Measurements from ENCODE around the gene ERGIC1.
"Not testable (repeated sequence)": the region's sequence is repeated elsewhere in the genome, so short reads cannot be mapped to it uniquely, and the experiment has no call there.

ERGIC1 gene

DNA sequence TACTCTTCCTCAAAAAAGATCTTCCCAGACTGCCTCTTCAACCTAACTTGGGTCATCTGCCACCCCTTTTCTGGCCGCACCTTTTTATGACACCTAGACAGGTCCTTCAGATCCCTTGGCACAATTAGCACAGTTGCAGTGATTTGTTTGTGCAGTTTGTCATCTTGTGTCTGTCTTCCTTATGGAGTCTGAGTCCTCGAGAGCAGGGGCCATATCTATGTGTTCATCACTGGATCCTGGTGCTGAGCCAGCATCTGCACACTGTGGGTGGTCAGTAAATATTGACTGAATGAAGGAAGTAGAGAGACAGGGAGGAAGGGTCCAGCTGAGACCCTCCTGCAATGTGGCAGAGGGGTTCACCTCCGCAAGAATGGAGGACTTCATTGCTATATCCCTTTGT lies 14.4 kb downstream of the ERGIC1 start:
- no peak for DNase-seq (ENCODE audit: low read depth)

DNA sequence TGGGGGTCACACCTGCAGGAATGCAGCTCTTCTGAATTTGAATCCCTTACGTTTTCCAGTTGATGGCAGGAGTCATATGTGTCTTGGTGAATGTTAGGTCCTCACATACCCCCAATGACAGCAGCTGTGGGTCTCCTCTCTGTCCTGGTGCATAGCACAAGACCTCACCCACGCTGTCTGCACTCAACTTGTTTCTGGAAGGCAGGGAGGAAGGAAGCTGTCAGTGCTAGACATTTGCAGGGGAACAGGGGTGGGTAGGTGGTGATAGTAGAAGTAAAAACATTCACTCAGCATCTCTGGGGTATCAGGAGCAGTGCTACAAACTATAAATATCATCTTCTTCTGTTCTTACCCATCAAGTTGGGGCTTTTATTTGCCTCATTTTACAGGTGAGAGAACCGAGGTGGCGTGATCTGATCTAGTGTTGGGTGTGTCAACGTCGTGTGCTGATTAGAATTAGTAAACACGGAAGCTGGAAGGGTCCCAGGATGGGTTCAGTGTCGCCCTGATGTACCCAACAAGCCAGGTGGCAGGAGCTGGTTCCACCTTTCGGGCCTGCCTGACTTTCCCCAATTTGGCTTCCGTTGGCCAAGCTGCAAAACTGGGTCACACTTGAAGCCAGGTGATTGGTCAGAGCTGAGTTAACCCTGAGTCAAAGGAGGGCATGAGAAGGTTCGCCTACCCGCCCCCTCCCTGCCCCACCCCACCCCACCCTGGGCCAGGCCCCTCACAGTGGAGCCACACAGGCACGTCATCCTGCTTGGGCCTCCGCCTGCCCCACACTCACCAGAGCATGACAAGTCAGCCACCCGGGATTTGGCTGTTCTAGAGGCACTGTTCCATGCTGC lies 15.8 kb downstream of the ERGIC1 start:
- DNase-seq (ENCODE audit: low read depth), result no peak

DNA sequence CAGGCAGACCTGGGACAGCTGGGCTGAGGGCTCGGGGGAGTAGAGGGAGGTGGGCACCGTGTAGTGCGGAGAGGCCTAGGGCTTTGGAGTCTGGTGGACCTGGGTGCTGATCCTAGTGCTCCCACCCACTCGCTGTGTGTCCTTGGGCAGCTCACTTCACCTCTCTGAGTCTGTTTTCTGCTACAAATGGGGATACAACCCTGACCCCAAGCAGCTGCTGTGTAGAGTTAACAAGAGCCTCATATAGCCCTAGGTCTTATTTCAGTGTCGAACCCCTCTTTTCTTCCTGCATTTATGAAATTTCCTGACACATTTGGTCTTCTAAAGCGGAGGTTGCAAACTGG lies 16.4 kb downstream of the ERGIC1 start:
- DNase-seq (ENCODE audit: low read depth), result no peak

DNA sequence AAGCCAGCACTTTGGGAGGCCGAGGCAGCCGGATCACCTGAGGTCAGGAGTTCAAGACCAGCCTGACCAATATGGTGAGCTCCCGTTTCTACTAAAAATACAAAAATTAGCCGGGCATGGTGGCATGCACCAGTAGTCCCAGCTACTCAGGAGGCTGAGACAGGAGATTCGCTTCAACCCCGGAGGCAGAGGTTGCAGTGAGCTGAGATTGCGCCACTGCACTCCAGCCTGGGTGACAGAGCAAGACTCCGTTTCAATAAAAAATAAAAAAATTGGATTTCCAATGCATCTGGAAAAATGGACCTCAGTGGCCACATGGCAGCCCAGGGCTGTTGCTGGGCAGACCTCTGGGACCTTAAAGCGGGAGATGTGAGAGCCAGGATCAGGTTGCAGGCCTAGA lies 17.2 kb downstream of the ERGIC1 start:
- DNase-seq (ENCODE audit: low read depth), result not testable (repeated sequence)

DNA sequence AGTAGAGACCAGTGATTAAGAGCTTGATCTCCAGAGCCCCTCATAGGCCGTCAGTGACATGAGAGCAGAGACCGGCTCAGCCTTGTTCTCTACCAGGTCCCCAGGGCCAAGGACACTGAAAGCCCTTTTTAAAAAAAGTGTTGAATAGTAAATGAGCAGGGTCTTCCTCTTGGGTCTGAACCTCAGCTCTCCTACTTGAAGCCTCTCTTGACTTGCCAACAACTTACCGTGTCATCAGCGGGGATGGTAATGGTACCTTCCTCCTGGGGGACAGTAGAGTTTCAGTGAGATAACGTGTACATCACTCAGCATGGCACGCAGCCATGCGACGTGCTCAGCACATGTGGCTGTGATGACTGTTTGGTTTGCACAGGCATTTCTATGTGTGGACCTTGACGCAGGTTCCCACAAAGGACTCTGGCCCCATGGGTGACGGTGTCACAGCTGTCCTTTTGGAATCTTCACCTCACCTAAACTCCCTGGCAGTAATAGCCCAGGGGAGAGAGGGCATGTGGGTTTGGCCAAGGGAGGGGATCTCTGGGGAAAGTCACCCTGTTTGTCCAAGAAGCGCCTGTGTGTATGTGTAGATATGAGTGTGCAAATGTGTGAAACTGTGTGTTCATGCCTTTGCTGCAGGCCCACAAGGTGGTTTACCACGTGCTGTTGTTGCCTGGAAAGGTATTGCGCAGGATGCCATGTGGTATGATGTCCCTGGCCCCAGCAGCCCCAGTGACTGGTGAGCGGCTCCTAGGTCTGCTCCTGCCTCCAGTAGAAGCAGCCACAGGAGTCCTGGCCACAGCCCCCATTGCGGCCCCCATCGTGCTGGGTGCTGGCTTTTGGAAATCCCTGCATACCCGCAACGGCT lies 18.7 kb downstream of the ERGIC1 start:
- no peak for DNase-seq (ENCODE audit: low read depth)

DNA sequence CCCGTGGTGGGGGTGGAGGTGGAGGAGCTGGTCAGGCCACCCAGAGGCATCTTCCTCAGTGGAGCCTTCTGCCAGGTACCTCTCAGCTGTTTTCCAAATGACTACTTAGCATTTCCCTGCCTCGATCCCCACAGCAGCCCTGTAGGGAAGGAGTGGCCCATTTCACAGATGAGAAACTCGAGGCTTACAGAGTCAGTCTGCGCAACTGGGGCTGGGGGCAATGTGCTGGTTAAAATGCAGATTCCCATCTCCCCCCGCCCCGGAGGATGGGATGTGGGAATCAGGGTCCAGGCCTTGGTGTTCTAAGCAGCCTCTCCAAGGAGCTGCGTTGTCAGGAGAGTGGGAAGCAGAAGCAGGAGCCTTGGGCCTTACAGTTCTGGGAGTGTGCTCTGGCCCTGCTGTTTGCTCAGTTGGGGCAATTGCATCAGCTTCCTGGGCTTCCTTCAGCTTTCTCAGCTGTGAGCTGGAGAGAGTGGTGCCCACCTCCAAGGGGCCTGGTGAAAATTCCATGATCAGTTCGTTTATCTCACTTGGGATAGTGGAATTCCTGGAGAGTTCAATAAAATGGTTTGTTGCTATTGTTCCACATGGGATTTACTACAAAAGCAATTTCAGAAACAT lies 19.4 kb downstream of the ERGIC1 start:
- DNase-seq (ENCODE audit: low read depth), result no peak

DNA sequence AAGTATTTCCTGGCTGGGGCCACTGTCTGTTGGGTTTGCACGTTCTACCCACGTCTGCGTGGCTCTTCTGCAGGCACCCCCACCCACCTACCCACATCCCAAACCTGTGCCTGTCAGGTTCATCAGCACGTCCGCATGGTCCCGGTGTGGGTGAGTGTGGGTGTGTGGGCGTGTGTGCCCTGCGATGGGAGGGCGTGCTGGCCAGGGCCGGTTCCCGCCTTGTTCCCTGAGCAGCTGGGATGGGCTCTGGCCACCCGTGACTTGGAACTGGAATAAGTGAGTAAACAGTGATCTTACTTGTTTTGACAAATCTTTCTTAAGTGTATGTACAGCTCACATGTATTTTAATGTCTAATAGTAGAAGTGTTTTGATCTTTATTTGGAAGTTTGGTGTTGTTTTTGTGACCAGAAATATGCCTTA lies 20.4 kb downstream of the ERGIC1 start:
- DNase-seq (ENCODE audit: low read depth), result no peak

DNA sequence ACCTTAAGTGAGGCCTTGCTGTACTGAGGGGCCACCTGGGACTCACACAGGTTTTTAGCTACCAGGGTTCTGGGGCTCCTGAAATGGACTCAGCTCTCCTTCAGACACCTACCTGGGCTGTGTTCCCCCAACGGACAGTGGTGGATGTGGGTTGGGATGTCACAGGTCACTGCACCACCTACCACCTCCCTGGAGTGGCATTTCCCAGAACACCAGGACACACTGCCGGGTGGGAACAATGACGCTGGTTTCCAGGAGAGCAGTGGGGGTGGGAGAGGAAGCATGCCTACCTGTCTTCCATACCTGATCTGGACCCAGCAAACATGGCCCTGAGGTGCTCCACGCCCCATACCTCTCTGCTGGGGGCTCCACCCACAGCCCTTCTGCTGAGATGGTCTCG lies 20.9 kb downstream of the ERGIC1 start:
- no peak for DNase-seq (ENCODE audit: low read depth)

DNA sequence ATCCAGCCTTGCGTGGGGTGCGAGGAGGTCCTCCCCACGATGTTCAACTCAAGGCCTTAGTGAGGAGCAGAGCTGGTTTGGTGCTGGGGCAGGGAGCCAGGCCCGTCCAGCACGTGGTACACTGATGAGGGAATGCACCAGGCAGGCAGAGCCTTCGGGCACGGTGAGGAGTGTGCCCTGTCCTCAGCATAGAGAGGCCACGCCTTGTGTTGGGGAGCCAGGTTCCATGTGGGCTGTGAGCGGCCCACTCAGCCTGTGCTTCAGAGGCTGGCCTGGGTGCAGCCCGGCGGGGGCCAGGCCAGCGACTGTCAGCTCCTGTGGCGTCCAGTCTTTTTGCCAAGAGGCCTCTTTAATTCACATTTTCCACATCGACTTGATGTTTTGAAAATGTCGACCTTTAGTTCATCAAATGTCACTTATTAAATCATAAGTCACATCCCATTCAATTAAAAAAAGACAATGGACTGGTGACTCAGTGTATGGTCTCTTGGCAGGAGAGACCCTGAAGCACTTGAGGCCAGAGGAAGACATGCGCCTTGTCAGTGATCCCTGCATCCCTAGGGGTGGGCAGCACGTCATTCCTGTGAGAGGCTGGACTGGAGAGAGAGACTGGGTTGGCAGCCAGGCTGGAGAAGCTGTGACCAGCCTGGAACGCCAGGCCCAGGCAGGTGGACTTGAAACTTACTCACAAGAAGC lies 21.7 kb downstream of the ERGIC1 start:
- DNase-seq (ENCODE audit: low read depth), result no peak

DNA sequence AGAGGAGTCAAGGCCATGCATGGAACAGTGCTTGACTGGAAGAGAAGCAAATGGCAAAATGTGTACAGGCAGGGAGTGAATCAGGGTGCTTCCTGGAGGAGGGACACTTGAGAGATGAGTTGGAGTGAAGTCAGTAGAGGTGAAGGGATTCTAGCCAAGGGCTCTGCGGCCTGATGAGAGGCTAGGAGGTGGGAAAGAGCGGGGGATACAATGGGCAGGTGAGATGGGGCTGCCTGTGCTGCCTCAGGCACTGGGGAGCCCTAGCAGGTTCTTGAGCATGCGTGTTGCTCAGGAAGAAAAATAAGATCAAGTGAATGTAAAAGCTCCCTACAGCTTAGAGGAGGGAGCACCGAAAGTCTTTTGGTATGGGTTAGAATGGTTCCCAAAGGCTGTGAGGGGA lies 22.3 kb downstream of the ERGIC1 start:
- DNase-seq (ENCODE audit: low read depth), result no peak

DNA sequence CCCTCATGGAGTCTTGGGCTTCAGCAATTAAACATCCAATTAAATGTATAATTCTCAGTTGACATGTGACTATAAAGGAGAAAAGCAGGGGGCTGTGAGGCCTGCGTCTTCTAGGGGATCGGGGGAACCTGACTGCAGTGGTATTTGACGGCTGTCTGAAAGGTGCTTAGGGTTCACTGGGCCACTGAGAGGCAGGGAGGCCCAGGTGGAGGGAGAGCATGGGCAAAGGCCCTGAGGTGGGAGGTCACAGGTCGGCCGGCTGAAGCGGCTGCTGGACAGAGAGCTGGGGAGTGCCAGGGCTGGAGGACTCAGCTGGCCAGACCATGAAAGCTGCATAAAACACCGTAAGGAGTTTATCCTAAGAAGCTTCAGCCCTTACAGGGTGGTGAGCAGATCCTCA lies 23.9 kb downstream of the ERGIC1 start:
- no peak for DNase-seq (ENCODE audit: low read depth)

DNA sequence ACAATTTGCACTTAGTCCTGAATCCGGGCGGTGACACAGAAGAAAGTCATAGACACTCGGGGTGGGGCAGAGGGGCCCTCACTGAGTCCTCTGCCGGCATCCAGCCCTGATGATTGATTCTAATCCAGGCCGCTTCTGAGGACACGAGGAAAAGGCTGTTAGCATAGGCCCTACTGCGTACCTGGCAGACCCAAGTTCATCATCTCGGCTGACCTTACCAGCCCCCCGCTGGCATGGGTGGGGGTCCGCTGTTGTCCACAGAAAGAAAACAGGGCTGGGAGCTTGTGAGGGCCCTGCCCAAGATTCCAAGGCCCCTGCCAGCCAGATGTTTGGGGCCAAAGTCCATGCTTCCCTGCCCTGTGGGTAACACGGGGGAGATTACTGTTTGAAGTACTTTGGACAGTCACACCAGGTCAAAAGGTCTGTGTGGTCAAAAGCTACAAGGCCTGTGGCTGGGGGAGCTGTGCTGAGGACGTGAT lies 24.5 kb downstream of the ERGIC1 start:
- no peak for DNase-seq (ENCODE audit: low read depth)

DNA sequence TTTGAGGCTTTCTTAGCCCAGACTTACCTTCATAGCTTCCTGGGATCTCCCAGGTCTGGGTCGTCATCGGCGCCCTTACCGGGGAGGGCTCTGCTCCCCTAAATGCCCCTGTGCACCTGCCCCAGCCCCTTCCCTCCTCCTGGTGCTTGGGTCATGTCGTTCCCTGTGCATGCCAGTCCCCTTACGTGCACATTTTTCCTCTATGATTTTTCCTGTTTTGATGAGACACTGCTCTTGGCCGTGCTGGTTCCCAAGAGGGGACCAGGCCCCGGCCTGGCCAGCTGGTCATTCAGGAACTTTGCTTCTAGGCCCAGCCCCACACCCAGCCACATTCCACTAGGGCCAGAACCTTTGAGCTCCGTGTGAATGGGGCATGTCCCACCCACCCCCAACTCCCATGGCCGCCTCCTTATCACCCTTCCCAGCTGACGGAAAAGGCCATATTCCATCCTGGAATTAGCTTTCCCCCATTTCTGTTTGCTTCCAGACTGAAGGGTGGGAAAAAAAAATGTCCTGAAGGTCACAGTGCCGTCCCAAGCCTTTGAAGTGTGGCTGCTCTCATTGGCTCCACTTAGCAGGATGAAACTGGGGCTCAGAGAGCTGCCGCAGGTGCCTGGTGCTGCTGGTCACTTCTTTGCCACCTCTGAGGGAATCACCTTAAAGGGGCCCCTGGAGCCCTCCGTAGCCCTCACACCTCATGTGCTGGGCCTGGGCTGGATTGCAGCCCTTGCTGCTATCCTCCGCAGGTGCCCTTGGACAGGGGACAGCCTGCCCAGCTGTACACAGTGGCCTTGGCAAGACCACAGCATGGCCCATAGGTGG lies 25.1 kb downstream of the ERGIC1 start:
- DNase-seq (ENCODE audit: low read depth), result no peak

DNA sequence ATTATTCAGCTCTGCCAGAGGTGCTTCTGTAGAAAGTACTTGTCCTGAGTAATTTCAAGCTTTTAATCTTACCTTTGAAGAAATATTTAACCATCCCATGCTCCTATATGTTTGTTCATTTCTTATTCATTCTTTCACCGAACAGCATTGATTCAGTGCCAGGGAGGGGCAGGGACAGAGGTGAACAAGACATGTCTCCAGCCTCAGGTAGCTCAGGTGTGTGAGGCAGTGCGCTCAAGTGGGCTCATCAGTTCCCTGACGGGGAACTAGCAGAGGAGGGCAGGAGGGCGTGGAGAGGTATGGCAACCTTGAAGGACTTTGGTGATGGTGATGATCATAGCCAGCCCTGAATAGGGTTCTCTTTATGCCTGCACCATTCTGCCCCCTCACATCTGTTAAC lies 25.9 kb downstream of the ERGIC1 start:
- no peak for DNase-seq (ENCODE audit: low read depth)

DNA sequence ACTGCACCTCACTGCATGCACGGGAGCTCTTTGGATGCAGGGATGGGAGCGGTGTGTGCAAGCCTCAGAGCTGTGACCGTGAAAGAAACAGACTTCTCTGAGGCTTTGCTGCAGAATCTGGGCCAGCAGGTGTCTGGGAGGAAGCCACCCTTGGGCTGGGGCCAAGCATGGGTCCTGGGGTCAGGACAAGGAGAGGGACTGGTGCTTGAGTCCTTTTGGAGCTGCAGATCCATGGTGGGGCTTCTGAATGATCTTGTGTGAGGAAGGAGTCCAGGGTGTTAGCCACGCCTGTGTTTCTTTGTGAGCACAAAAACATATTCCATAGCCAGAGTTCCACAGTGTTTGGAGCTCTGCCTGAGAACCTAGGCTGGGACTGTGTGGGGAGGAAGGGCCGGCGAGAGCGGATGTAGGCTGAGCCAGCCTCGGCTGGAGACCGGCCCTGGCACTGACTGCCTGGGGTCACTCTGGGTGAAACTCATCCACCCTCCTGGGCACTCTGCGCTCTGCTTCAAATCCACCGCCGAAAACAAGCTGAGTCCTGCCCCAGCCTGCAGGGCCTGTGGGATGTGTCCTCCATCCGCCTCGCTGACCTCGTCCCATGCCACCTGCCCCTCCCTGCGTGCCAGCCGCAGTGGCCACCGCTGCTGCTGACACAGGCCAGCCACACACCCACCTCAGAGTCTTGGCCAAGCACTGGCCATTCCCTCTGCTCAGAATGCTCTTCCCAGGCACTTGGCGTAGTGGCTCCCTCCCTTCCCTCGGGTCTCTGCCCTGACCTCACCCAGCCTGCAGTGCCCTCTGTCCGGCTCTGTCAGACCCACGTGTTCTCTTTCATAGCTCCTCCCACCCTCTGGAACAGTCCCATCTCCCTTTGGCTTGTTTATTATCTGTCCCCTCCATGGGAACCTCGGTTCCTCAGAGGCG lies 26.7 kb downstream of the ERGIC1 start:
- no peak for DNase-seq (ENCODE audit: low read depth)

DNA sequence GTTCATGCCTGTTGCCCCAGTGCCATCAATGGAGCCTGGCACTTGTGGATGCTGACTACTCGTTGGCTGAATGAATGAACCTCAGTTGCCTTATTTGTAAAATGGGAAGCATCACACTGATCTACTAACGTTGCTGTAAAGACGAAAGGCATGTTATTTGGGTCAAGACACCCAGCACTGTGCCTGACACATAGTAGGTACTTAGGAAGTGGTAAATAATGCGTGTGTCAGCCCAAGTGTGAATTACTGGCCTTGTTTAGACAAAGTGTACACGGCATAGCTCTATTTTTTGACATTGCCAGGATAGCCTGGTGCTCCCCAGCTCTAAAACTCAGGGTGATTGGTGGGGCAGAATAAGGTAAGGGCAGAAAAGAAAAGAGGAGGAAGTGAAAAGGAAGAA lies 27.4 kb downstream of the ERGIC1 start:
- DNase-seq (ENCODE audit: low read depth), result no peak

DNA sequence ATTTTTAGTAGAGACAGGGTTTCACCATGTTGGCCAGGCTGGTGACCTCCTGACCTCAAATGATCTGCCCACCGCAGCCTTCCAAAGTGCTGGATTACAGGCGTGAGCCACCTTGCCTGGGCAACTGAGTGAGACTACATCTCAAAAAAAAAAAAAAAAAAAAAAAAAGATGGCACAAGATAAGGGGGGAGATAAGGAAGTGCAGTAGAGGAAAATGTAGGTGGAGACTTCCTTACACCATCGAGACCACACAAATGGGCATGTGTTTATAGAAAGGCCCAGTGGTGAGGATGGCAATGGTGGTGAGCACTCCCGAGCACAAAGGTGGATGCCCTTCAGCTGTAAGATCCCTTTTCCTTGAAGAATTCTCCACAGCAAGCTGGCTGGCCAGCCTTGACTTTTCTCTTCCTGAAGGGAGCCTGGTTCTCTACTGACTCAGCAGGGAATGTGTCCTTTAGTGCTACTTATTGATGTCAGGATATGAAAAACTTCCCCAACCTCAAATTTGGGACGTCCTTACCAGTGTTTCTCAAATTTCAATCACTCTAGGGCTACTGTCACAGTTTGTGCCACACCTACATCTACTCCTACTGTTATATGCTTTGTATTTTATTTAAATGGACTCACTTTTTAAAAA lies 28.2 kb downstream of the ERGIC1 start:
- no peak for DNase-seq (ENCODE audit: low read depth)

DNA sequence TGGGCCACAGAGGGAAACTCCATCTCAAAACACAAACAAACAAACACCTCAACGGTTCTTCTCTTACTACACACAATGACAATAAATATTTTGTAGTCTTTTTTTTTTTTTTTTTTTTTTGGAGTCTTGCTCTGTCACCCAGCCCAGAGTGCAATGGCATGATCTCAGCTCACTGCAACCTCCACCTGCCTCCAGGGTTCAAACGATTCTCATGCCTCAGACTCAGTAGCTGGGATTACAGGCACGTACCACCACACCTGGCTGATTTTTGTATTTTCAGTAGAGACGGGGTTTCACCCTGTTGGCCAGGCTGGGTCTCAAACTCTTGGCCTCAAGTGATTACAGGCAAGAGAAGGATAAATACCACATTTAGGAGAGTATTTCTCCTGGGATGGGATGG lies 30.1 kb downstream of the ERGIC1 start:
- DNase-seq (ENCODE audit: low read depth), result not testable (repeated sequence)

DNA sequence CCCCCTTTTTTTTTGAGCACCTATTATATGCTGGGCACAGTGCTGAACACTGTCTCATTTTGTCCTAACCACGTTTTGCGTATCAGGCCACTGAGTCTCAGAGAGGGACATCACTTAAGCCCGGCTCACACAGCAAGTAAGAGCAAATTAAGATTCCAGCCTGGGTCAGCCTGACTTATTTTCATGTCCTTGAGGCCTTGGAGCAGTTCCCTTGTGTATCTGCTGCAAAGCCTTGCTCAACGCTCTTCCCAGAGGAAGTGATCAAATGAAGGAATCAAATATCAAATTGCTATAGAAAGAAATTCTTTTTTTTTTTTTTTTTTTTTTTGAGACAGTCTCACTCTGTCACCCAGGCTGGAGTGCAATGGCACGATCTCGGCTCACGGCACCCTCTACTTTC lies 30.7 kb downstream of the ERGIC1 start:
- DNase-seq (ENCODE audit: low read depth), result no peak

DNA sequence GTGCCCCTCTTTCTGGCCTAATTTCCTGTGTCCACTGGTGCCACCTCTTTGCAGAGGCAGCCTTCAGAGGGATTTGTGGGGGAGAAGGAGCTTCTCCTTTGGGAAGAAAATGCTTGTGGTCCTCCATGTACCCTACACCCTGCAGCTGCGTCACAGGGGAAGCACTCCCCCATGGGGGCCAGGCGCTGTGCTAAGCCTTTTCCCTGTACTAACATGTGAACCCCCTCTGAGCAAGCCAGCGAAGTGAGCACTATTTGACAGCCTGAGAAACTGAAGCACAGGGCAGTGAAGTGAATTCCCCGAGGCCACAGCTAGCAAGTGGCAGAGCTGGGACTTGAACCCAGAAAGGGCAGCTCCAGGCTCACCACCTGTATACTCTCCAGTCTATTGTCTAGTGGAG lies 32.3 kb downstream of the ERGIC1 start:
- no peak for DNase-seq (ENCODE audit: low read depth)

Measured in activated gamma-delta T cell treated with anti-CD3 and anti-CD28 coated beads, Interleukin-2, amount 50 U/mL, for 16 hours (primary cell).